Fibroblast of lung (primary cell): ENCODE results near the gene ODAD3.

Source experiments
- EZH2 ChIP-seq: IDR thresholded peaks from 2 replicates; pipeline ENCODE4 v1.5.1; 2012; ENCODE audit warnings: low read length, control low read depth, mild to moderate bottlenecking; ENCODE audit errors: missing control alignments
- TF ChIP-seq, protein P1 (sequence below), 2 donors: IDR thresholded peaks in 1 of 2; conservative IDR thresholded peaks in 1 of 2; 1 replicate in 1 of 2; 2 replicates in 1 of 2; pipeline ENCODE4 v1.5.1; 2011 to 2012; ENCODE audit warnings: low read length in 2 of 2, control low read depth in 1 of 2, inconsistent platforms in 1 of 2, low read depth in 1 of 2, mild to moderate bottlenecking in 1 of 2

DNA sequence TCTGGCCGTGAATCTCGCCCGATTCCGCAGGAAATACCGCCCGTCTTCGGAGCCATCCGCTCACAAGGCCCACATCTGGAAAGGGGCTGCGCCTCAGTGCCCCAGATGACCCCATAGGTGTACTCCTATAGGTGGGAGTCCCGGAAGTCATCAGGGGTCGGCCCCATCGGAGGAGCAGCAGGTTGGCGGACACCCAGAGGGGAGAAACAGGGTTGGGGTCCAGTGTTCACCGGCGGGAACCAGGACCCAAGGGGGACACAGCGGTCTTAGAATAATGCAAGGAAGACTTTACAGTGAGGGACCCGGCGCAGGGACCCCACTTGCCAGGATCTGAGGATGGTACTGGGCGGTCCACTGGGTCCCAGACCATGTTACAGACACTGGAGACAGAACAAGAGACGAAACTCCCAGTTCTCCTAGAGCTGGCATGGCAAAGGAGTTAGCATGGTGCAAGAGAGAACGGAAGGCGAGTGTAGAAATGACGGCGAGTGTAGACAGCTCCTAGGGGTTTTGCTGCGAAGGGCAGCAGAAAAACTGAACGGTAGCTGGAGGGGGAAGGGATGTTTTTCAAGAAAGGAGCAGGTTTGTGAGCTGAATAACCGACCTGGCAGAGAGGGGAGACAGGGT is 11.6 kb downstream of the ODAD3 start:
- TF ChIP-seq EZH2, result no peak
- TF ChIP-seq, protein P1, sequence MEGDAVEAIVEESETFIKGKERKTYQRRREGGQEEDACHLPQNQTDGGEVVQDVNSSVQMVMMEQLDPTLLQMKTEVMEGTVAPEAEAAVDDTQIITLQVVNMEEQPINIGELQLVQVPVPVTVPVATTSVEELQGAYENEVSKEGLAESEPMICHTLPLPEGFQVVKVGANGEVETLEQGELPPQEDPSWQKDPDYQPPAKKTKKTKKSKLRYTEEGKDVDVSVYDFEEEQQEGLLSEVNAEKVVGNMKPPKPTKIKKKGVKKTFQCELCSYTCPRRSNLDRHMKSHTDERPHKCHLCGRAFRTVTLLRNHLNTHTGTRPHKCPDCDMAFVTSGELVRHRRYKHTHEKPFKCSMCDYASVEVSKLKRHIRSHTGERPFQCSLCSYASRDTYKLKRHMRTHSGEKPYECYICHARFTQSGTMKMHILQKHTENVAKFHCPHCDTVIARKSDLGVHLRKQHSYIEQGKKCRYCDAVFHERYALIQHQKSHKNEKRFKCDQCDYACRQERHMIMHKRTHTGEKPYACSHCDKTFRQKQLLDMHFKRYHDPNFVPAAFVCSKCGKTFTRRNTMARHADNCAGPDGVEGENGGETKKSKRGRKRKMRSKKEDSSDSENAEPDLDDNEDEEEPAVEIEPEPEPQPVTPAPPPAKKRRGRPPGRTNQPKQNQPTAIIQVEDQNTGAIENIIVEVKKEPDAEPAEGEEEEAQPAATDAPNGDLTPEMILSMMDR (conservative IDR thresholded peaks at IDR 0.05 in 1 of 2, IDR thresholded peaks at IDR 0.05 in 1 of 2; ENCODE audit: low read depth in 1 of 2, low read length in 2 of 2), result no peak
